HG02852 (cell line): ENCODE measurements around the gene SARM1.

Experiments
- ATAC-seq: cut with Tn5 transposase; IDR thresholded peaks from one replicate; pipeline ENCODE4 v1.9.1; 2021; ENCODE audit warnings: mild to moderate bottlenecking, moderate library complexity; ENCODE audit not compliant: unreplicated experiment

SARM1 gene

GRCh38 chr17:28340374-28340773, 31.1 kb upstream of the SARM1 start:
- ATAC-seq: no peak

- ATAC-seq: no peak
These were observed 30.0 kb upstream of the SARM1 start for GRCh38 chr17:28341516-28341915.

- no peak for ATAC-seq
These were observed 29.2 kb upstream of the SARM1 start for GRCh38 chr17:28342313-28342712.

GRCh38 chr17:28343491-28343932, 28.0 kb upstream of the SARM1 start:
- ATAC-seq: no peak

DNA sequence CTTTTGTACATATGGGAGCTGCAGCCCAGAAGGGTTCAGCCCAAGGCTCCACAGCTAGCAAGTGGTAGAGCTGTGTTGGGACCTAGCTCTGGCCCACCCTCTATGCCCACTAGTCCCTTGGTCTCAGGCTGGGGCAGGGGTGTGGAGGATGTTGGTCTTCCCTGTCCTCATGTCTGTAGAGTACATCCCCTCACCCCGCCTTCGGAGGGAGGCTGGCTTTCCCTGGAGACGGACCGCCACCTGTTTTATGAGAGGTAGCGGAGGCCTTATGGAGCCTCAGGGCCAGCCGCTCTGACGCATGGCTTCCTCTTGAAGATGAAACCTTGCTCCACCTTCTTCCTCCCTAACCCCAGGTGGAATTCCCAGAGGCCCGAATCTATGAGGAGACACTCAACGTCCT, 27.5 kb upstream of the SARM1 start:
- no peak for ATAC-seq

- ATAC-seq: no peak
These were observed 27.0 kb upstream of the SARM1 start for GRCh38 chr17:28344435-28344901.

DNA sequence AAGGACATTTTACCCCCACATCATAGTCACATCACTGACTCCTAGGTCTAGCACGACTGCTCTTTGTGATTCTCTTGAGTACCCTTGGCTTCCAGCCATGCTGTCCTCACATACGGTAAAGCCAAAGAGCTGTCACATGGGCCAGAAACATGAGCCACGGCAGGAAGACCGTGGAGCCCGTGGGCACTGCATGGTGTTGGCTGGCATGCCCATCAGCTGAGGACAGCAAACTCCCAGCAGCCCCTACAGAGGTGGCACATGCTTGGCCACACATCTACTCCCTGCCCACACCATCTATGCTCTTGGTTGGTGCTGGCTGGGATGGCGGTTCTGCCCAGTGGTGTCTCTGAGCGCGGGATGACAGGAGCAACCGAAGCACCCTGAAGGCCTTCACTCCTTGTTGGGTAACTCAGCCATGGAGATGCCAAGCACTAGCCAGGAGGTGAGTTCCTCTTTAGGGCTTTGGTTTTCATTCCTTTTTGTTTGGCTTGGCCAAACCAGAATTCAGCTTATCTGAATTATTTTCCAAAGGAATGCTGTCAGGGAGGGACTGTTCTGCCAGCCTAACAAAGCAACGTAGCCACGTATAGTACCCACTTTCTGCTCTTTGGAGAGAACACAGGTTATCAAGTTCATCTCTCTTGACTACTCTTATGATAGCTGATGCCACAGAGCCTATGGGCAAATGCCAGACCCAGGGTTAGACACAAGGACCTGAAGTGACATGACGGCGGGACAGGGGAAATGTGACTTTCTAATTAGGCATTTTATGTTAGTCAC, 25.9 kb upstream of the SARM1 start:
- ATAC-seq: no peak

DNA sequence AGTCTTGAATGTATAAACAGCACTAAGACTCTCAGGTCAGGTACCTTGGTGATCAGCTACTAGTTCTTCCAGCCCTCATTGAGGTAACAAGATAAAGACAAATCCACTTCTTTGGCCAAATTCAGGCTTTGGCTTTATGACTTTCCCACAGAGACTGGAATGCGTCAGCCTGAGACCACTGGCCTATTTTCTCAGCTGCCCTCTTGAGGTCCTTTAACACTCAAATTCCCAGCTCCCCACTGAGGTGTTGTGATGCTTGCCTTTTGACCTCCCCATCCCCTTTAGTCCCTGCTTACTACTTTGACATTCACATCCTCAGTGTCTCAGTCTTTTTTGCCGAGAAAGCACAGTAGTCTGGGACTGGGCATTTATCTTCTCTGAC, 25.3 kb upstream of the SARM1 start:
- no peak for ATAC-seq

- no peak for ATAC-seq
These were observed 24.7 kb upstream of the SARM1 start for GRCh38 chr17:28346746-28347246.

GRCh38 chr17:28347261-28347891, 24.1 kb upstream of the SARM1 start:
- ATAC-seq: no peak

DNA sequence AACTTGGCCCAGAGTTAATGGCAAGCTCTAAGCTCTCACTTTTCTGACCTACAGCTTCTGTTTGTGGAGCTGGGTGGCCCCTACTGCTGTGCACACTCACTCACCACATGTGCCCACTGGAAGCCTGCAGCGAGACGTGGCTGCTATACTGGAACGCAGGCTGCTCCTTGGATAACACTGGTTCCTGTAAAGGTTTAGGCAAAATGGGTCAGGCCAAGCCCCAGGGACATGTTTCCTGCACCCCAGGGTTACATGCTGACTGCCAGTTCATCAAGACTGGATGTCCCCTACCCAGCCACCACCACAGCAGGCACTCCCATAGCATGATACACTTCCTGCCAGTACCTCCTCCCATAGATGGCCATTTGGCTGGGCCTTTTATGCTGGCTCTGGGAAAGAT, 22.5 kb upstream of the SARM1 start:
- no peak for ATAC-seq

- no peak for ATAC-seq
These were observed 21.2 kb upstream of the SARM1 start for GRCh38 chr17:28350271-28350670.

DNA sequence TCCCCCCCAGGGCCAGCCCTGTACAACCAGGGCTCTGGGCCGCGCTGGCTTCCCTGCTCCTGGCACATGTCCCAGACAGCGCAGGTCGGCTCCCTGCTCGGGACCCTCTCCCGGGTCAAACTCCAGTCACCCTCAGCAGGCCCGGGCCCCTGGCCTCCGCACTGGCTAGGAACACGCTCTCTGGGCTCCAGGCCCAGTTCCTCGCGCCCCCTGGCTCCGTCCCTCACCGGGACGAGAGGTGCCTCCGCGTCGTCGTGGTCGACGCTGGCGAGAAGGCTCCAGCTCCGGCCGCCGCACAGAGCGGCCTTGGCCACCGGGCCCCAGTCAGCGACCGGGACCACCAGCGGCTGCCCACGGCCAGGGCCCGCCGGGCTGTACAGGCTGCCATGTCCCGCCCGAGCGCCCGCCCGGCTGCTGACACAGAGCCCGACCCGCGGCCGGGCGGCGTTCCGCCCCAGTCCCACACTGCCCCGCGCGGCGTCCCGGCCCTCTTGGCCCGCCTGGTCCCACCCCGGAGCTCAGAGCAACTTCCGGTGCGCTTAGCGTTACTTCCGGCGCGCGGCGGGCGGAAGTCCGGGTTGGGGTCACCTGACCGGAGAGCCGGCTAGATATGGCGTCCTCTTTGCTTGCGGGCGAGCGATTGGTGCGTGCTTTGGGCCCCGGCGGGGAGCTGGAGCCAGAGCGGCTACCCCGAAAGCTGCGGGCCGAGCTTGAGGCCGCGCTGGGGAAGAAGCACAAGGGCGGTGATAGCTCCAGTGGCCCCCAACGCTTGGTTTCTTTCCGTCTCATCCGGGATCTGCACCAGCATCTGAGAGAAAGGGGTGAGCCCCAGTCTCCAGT, 14.2 kb upstream of the SARM1 start, which contains the start of gene POLDIP2:
Gene POLDIP2, minus strand, starts transcription at position 467 of the 840 bp plus-strand sequence. Its CDS starts 79 bp downstream, at position 388.
- ATAC-seq: peak; percentile 95

DNA sequence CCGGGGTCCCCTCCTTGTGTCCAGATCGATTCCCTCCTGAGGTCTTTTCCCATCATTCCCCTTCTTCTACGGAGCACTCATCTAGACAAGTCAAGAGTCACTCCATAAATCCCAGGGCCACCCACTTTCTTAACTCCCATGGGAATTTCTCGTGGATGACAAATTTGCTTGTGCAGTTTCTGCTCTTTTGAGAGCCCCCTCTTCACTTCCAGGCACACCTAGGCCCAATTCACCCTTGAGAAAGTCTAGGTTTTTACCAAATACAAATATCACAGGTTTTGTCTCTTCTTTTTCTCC, 13.6 kb upstream of the SARM1 start:
- no peak for ATAC-seq

DNA sequence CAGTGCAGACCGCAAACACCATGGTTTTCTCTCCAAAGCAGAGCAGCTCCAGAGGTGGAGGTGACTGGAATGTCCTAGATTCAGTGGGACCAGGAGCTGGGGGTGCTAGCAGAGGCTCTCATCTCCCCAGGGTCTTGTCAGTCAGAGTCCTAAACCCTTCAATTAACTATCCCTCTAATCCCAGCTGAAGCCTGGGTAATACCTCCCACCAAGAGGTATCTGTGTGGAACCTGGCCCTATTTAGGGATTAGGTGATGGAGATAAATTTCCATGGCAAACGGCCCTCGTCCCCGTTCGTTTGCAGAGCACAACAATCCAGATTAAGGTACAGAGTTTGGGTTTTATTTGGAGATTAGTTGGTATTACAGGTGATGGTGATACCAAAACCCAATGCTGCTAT, 8.3 kb upstream of the SARM1 start:
- no peak for ATAC-seq

- ATAC-seq: no peak
These were observed 7.5 kb upstream of the SARM1 start for GRCh38 chr17:28363776-28364650.

DNA sequence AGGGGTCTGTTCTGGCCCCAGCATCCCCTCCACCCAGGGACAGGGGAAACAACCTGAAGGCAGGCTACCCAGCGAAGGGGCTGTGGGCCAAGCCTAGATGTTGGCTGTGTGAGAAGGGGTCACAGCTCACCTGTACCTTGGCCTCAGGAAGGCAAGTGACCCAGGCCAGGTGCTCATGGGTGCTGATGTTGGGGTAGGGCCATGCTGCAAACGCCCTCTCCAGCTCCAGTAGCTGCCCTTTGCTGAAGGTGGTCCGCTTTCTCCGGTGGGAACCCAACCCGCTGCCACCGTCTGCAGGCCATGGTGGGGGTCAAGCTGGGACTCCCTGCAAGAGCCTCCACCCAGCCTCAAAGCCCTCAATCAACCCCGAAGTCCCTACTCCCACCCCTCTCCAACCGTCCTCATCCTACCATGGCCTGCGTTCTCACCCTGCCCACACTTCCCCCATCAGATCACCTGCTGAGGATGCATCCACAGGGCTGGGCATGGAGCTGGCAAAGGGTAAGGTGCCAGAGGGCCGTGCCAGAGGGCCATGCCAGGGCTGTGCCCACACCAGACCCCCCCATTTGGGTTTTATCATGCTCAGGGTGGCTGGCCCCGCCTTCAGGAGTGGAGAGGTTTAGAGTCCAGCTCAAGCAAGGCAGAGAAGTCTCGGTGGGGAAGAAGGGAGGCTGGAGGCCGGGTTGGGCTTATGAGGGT, 6.7 kb upstream of the SARM1 start, which contains the start of gene SEBOX:
Gene SEBOX, minus strand, starts transcription at position 535 of the 699 bp plus-strand sequence. Its CDS starts 48 bp downstream, at position 487.
- ATAC-seq: no peak

GRCh38 chr17:28365487-28365886, 6.0 kb upstream of the SARM1 start:
- ATAC-seq: no peak

DNA sequence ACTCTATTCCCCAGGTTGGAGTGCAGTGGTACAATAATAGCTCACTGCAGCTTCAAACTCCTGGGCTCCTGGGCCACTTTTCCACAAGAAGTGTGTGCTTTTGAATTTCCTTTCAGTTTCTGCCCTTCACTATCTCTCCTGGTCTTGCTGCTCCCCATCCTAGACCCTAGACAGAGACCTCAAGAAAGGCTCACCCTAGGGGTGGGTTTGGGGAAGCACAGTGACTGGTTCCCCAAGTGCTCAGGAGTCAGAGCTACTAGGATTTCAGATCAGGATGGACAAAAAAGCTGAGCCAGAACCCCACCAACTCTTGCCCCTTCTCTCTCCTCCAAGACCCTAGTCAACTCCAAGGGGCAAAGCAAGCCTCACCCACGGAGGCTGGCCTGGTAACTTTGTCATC, 4.9 kb upstream of the SARM1 start:
- no peak for ATAC-seq
